ENCODE results near the gene GPR39.

Gene GPR39

GRCh38 chr2:132681766-132682165, 265.2 kb downstream of the GPR39 start:
- DNase-seq: no peak

- DNase-seq: no peak
Measured at GRCh38 chr2:132690664-132691303, 274.2 kb downstream of the GPR39 start.

GRCh38 chr2:132691556-132691955, 275.0 kb downstream of the GPR39 start:
- DNase-seq: no peak

- DNase-seq: no peak
Measured at GRCh38 chr2:132692816-132693215, 276.2 kb downstream of the GPR39 start.
